DND-41 (cell line): ENCODE measurements around the gene MAMDC2.

ENCODE experiments used
- CTCF ChIP-seq: IDR thresholded peaks from 2 replicates; pipeline ENCODE4 v1.5.1; 2012; ENCODE audit warnings: borderline replicate concordance, low read length, moderate library complexity, mild to moderate bottlenecking; ENCODE audit not compliant: poor library complexity, severe bottlenecking; ENCODE audit errors: extremely low read depth
- EZH2 ChIP-seq: IDR thresholded peaks from 3 replicates; pipeline ENCODE4 v1.6.1; 2012; ENCODE audit warnings: borderline replicate concordance, low read depth, mild to moderate bottlenecking, moderate library complexity, low read length, inconsistent platforms; ENCODE audit not compliant: severe bottlenecking

- no peak for TF ChIP-seq CTCF
- TF ChIP-seq EZH2, result no peak
These were observed 124.9 kb downstream of the MAMDC2 start for GRCh38 chr9:70168521-70168920.
